AG04450 (cell line): ENCODE results near the gene DNAJC27. TPM values are rescaled to one million over a fixed set of nuclear protein-coding genes. Genes with fewer than 3 reads are reported as not detected.
A peak's percentile ranks its signal among the peaks of the same experiment; 100 is the strongest.

ENCODE experiments used
- CTCF ChIA-PET: fragments of 300-600, 350-600 bp; formaldehyde crosslinking; extraction: SDS; loops from one replicate; lab custom pipeline; 2022; ENCODE audit warnings: antibody characterized with exemption, inconsistent platforms; lab: Charles Lee
- POLR2A ChIA-PET: fragments of 350-600 bp; formaldehyde crosslinking; extraction: SDS; loops from one replicate; lab custom pipeline; 2021; ENCODE audit warnings: antibody characterized with exemption, inconsistent platforms; lab: Yijun Ruan, JAX
- DNase-seq: peaks from one replicate; pipeline ENCODE4 v3.0.0-alpha.2; 2011; ENCODE audit warnings: low read depth, low spot score
- H3K27ac ChIP-seq: one replicate; pipeline ENCODE4 v1.5.1; 2012; ENCODE audit warnings: low read depth, low read length, control low read depth
- H3K27me3 ChIP-seq: one replicate; pipeline ENCODE4 v1.6.0; 2012; ENCODE audit warnings: low read length; ENCODE audit not compliant: control insufficient read depth, insufficient read depth
- H3K4me3 ChIP-seq: 2 replicates; pipeline ENCODE4 v1.5.1; 2011; ENCODE audit warnings: mild to moderate bottlenecking, low read depth, low read length, control low read depth
- H3K9me3 ChIP-seq: 2 replicates; pipeline ENCODE4 v1.5.1; 2012; ENCODE audit warnings: low read length; ENCODE audit not compliant: control insufficient read depth, insufficient read depth
- polyA plus RNA-seq: library from polyadenylated mRNA; depleted of rRNA; stranded (reverse); fragments of >200 nt; gene quantifications from 2 replicates; pipeline ENCODE4 v1.2.3, GENCODE V29; 2011
- TF ChIP-seq, protein P1 (sequence below): IDR thresholded peaks from 2 replicates; pipeline ENCODE4 v1.5.1; 2011; ENCODE audit warnings: low read depth, low read length, control low read depth, inconsistent platforms

The DNAJC27 gene
- polyA plus RNA-seq, 1 experiment, result 4.1 TPM

DNA sequence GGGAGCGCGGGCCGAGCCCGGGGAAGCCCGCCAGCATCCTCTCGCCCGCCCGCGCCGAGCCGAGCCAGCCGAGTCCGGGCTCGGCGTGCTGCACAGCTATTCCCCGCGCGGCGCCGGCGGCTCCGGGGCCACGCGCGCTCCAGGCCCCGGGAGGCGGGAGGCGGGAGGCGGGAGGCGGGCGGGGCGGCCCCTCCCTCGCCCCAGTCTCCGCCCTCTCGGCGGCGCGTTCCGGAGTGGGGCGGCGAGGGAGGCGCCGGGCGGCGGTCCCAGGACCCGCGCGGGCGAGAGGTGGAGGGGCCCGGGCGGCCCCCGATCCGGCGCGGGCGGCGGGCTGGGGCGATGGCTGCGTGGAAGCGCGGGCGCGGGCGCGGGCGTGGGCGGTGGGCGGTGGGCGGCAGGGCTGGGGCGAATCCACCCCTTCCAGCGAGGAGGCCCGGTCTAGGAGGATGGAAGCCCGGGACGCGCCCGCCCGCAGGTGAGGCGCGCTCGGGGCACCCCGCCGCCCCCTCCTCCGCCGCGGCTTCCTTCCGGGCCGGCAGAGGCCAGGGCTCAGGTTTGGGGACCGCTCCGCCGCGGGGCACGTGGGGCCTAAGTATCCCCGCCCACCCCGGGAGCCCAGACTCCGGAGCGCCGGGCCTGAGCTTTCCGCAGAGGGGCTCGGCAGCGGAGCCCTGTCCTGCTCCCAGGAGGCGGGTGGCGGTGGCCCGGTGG is 51.5 kb downstream of the DNAJC27 start, which contains the start of gene ADCY3:
TSS of gene ADCY3 (minus strand) at position 140 of the 711 bp plus-strand sequence. CDS start 1,250 bp downstream, outside the sequence.
- H3K9me3 ChIP-seq, result no peaks in the 10 kb centered on the region
- no peak for DNase-seq
- no peak within 1 kb of the TSS for H3K27ac ChIP-seq
- H3K27me3 ChIP-seq, result no peaks in the 10 kb centered on the region
- peak within 1 kb of the TSS; percentile 66 for H3K4me3 ChIP-seq
- ChIA-PET POLR2A (no interaction called here), CTCF (no interaction called here)
- TF ChIP-seq, protein P1, sequence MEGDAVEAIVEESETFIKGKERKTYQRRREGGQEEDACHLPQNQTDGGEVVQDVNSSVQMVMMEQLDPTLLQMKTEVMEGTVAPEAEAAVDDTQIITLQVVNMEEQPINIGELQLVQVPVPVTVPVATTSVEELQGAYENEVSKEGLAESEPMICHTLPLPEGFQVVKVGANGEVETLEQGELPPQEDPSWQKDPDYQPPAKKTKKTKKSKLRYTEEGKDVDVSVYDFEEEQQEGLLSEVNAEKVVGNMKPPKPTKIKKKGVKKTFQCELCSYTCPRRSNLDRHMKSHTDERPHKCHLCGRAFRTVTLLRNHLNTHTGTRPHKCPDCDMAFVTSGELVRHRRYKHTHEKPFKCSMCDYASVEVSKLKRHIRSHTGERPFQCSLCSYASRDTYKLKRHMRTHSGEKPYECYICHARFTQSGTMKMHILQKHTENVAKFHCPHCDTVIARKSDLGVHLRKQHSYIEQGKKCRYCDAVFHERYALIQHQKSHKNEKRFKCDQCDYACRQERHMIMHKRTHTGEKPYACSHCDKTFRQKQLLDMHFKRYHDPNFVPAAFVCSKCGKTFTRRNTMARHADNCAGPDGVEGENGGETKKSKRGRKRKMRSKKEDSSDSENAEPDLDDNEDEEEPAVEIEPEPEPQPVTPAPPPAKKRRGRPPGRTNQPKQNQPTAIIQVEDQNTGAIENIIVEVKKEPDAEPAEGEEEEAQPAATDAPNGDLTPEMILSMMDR, result no peak

DNA sequence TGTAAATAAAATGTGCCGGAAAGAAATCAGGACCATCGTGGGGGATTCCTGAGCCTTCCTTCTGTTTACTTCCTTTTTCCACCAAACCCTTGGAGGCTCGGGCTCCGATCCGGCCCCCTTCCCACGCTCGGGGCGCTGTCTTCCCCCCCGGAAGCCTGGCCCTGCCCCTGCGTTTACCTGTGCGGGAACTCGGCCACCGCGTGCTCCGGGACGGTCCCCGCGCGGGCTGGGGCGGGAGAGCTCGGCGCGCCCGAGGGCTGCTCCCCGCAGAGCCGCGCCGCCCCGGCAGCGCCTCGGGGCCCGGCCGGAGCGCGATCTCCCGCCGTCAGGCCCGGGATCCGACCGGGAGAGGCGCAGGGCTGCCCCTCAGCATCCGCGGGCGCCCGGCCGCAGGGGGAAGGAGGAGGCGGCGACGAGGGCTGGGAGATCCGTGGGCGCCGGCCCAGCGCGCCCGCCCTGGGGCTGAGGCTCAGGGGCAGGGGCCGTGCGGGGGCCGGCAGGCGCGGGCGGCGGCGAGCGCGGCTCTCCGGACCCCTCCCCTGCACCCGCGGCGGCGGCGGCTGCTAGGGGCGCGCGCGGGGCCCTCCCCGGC is 52.2 kb downstream of the DNAJC27 start:
- POLR2A ChIA-PET, result no interaction called here
- H3K9me3 ChIP-seq, result no peaks in the 10 kb centered on the region
- TF ChIP-seq, protein P1, result no peak
- H3K27ac ChIP-seq, result no peak overlapping the region
- H3K27me3 ChIP-seq, result no peaks in the 10 kb centered on the region
- CTCF ChIA-PET, result no interaction called here
- DNase-seq, result no peak
- H3K4me3 ChIP-seq, result peak overlapping the region; percentile 66

DNA sequence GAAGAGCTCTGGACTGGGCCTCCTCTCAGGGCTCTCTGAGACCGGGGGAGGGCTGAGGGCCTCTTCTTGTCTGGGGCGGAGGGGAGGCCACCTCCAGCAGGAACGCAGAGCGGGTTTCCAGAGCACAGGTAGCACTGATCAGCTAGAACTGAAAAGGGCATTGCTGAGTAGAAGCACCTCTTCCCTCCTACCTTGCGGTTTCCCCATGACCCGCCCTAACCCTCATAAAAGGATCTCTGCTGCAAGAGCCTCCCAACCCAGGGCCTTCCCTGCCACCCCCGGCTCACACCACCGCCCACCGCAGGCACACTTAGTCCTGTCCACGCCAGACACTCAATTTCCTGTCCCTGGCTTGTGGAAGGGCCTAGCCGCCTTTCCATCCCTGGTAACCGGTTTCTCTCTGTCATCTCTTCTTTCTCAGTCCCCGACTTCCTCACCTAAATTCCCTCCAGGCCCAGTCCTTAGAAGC is 52.7 kb downstream of the DNAJC27 start:
- TF ChIP-seq, protein P1, result no peak
- Histone ChIP-seq H3K27me3 (no peaks in the 10 kb centered on the region), H3K9me3 (no peaks in the 10 kb centered on the region), H3K4me3 (peak overlapping the region; percentile 66), H3K27ac (no peak overlapping the region)
- CTCF ChIA-PET, result no interaction called here
- DNase-seq, result no peak
- POLR2A ChIA-PET, result no interaction called here

DNA sequence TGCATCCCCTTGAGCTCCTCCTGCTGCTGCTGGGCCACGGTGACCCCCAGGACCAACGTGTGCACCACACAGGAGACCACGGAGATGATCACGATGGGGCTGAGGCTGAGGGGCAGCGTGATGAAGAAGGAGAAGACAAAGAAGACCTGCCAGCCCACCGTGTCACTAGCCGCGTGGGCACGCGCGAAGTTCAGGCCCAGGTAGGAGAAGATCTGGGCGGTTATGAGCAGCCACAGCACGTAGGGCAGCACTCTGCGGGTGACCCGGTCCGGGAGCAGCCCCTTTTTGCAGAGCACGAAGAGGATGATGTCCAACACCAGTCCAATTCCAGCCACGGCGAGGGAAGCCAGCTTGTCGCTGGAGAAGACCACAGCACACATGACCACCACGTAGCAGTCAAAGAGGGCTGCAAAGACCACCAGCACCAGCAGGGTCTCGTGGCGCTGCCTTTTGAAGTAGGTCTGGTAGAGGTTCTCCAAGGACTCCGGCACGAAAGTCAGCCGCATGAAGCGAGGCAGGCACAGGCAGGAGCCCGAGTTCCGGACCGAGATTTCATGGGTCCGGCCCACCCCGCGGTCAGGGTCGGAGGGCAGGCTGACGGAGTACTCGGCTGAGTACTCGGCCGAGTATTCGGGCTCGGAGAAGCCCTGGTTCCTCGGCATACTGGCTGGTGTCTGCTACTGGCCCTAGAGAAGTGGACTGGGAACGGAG is 53.3 kb downstream of the DNAJC27 start:
- H3K27ac ChIP-seq, result no peak overlapping the region
- H3K4me3 ChIP-seq, result peak overlapping the region; percentile 66
- ChIA-PET POLR2A (no interaction called here), CTCF (no interaction called here)
- no peaks in the 10 kb centered on the region for H3K27me3 ChIP-seq
- DNase-seq, result no peak
- no peaks in the 10 kb centered on the region for H3K9me3 ChIP-seq
- TF ChIP-seq, protein P1, result no peak
